Measurements from ENCODE around the gene DBNDD2. TPM values are rescaled to one million over a fixed set of nuclear protein-coding genes. Genes with fewer than 3 reads are reported as not detected.
A peak's percentile ranks its signal among the peaks of the same experiment; 100 is the strongest.

The DBNDD2 gene
- total and polyA plus RNA-seq, 5 donors from 2014 or later = 15.1 to 23.5 (median 20.1) TPM

DNA sequence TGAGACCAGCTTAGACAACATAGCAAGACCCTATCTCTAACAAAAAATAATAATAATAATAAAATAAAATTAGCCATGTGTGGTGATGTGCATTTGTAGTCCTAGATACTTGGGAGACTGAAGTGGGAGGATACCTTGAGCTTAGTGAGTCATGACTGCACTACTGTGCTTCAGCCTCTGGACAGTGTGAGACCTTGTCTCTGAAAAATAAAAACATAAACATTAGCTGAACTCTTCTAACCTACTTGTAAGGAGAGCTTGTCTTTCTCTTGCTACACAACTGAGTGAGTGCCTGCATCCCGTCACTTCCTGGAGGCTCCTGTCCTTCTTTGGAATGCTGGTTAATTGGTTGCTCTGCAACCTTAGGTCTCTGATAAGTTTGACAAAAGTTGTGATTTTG is 5.1 kb upstream of the DBNDD2 start:
- H3K9me3 Mint-ChIP-seq = peaks cover 3 to 24% (median 11%) of the 10 kb centered on the region in 7 donors
- Histone ChIP-seq H3K4me1 (ENCODE audit: control insufficient read depth, insufficient read depth, low read length, poor library complexity, severe bottlenecking) (peaks cover 23% of the 10 kb centered on the region), H3K27me3 (ENCODE audit: control insufficient read depth, insufficient read depth, low read length) (no peaks in the 10 kb centered on the region), H3K9me3 (ENCODE audit: control insufficient read depth in 2 of 2, low read length in 2 of 2) (peaks cover 8 to 15% of the 10 kb centered on the region in 2 experiments), H3K27ac (ENCODE audit: insufficient read depth, low read length, poor library complexity, severe bottlenecking) (no peak overlapping the region), H3K4me3 (ENCODE audit: low read depth, low read length) (no peak overlapping the region), H3K36me3 (ENCODE audit: control insufficient read depth, insufficient read depth, low read length) (no peaks in the 10 kb centered on the region)
- H3K27me3 Mint-ChIP-seq = no peaks in the 10 kb centered on the region
- peak overlapping the region in 1 of 4 donors; percentile 22 for H3K4me3 Mint-ChIP-seq
- H3K27ac Mint-ChIP-seq = no peak overlapping the region
- H3K36me3 Mint-ChIP-seq = peaks cover 5% of the 10 kb centered on the region
- DNase-seq (no peak), ATAC-seq (ENCODE audit: low read depth in 2 of 2) (no peak)
- H3K4me1 Mint-ChIP-seq = peaks cover 0 to 18% (median 4%) of the 10 kb centered on the region in 4 donors

DNA sequence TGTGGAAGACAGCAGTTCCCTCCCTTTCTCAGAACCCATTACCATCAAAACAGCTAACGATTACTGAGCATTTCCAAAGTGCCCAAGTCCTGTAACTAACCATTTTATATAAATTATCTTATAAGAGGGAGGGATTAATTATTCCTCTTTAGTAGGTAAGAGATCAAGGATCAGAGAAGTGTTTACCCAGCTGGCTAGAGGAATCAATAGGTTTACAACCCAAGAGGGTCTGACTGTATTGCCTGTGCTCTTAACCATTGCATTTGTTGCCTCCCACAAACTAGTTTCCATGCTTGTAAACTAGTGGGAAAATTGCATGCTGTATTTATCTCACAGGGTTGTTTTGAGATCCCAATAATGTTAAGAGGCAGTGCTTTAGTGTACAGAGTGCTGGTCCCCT is 3.7 kb upstream of the DBNDD2 start:
- ATAC-seq (ENCODE audit: low read depth in 2 of 2) = no peak
- peak overlapping the region; percentile 32 to 86 (median 78) for H3K27ac Mint-ChIP-seq

DNA sequence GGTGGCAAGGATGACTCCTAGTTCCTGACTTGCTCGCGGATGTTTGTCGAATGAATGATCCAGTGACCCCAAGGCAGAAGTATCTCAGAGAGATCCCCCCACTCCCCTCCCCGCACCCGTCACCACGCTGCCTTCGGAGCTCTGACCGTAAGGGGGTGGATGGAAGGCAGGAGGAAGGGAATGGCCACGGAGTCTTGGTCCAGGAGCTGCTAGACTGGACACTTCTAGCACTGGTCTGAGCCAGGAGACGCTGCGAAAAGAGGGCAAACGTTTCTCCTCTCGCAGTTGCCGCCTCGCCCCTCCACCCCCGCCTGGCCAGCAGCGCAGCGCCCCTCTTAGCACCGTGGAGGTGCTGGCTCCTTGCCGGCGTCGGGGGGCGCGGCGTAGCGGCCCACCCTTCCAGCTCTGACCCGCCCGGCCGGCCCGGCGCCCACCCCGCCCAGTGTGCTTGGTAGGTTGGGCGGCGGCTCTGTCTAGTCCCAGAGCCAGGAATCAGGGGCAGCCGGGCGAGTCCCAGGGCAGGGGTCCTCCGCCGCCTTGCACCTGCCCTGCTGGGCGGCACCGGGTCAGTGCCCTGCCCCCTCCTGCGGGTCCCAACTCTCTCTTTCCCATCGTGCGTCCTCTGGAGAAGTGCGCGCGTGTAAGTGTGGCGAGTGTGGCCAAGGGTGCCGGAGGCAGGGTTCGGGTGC is 2.4 kb upstream of the DBNDD2 start:
- Mint-ChIP-seq H3K27ac (peak overlapping the region; percentile 71 to 91 (median 86)), H3K9me3 (peaks cover 3 to 12% (median 7%) of the 10 kb centered on the region in 7 donors), H3K4me1 (peaks cover 0 to 23% (median 5%) of the 10 kb centered on the region in 4 donors), H3K36me3 (no peaks in the 10 kb centered on the region), H3K4me3 (peak overlapping the region; percentile 81 to 86 (median 84)), H3K27me3 (no peaks in the 10 kb centered on the region)
- Histone ChIP-seq H3K9me3 (ENCODE audit: control insufficient read depth in 2 of 2, low read length in 2 of 2) (peaks cover under 1 to 7% of the 10 kb centered on the region in 2 experiments), H3K4me1 (ENCODE audit: control insufficient read depth, insufficient read depth, low read length, poor library complexity, severe bottlenecking) (peaks cover 23% of the 10 kb centered on the region), H3K27ac (ENCODE audit: insufficient read depth, low read length, poor library complexity, severe bottlenecking) (peak overlapping the region; percentile 70), H3K36me3 (ENCODE audit: control insufficient read depth, insufficient read depth, low read length) (peaks cover 5% of the 10 kb centered on the region), H3K27me3 (ENCODE audit: control insufficient read depth, insufficient read depth, low read length) (no peaks in the 10 kb centered on the region), H3K4me3 (ENCODE audit: low read depth, low read length) (peak overlapping the region; percentile 67)
- peak in 1 of 3 donors; percentile 23 for DNase-seq
- peak in 1 of 2 donors; percentile 7 for ATAC-seq (ENCODE audit: low read depth in 2 of 2)

More for the DNA sequence above, 3.7 kb upstream of the DBNDD2 start:
- Histone ChIP-seq H3K9me3 (ENCODE audit: control insufficient read depth in 2 of 2, low read length in 2 of 2) (peaks cover 8 to 15% of the 10 kb centered on the region in 2 experiments), H3K4me1 (ENCODE audit: control insufficient read depth, insufficient read depth, low read length, poor library complexity, severe bottlenecking) (peaks cover 23% of the 10 kb centered on the region), H3K27me3 (ENCODE audit: control insufficient read depth, insufficient read depth, low read length) (no peaks in the 10 kb centered on the region), H3K4me3 (ENCODE audit: low read depth, low read length) (no peak overlapping the region), H3K36me3 (ENCODE audit: control insufficient read depth, insufficient read depth, low read length) (no peaks in the 10 kb centered on the region), H3K27ac (ENCODE audit: insufficient read depth, low read length, poor library complexity, severe bottlenecking) (no peak overlapping the region)
- Mint-ChIP-seq H3K4me1 (peaks cover 0 to 23% (median 5%) of the 10 kb centered on the region in 4 donors), H3K27me3 (no peaks in the 10 kb centered on the region), H3K9me3 (peaks cover 3 to 22% (median 11%) of the 10 kb centered on the region in 7 donors), H3K36me3 (peaks cover 5% of the 10 kb centered on the region), H3K4me3 (peak overlapping the region; percentile 80 to 86 (median 82))
- DNase-seq = no peak

DNA sequence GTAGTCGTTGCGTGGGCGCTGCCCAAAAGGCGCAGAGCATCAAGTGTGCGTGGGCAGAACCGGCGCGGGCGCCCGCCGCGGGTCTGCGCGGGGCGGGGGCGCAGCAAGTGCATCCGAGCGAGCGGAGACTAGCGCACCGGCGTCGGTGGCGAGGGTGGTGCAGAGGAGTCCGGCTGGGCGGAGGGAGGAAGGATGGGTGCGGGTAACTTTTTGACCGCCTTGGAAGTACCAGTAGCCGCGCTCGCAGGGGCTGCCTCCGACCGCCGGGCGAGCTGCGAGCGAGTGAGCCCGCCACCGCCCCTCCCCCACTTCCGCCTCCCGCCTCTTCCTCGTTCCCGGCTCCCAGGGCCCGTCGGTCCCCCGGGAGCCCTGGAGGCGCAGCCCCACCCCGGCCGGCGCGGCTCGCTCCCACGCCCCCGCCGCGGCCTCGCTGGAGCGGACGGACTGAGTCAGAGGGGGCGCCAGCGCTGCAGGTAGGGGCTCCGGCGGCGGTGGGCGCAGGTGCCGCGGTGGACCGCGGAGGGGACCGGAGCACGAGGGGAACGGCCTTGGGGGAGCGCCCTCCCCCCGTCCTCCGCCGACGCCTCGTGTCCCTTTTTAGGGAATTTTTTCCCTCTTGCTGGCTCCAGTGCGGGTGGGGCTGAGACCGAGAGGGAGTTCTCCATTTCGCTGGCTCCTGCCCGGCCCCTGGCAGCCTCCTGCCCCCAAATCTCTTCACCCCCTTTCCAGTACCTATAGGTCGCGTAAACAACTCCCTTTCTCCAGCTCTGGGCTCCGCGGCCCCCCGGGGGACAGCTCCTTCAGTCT is 1.6 kb upstream of the DBNDD2 start:
- peak; percentile 36 to 40 for ATAC-seq (ENCODE audit: low read depth in 2 of 2)
- H3K27ac Mint-ChIP-seq = peak overlapping the region; percentile 76 to 91 (median 84)
- H3K36me3 ChIP-seq (ENCODE audit: control insufficient read depth, insufficient read depth, low read length) = peaks cover 5% of the 10 kb centered on the region
- H3K36me3 Mint-ChIP-seq = no peaks in the 10 kb centered on the region
- peak; percentile 7 to 45 (median 43) for DNase-seq
- H3K27ac ChIP-seq (ENCODE audit: insufficient read depth, low read length, poor library complexity, severe bottlenecking) = peak overlapping the region; percentile 70
- H3K4me1 Mint-ChIP-seq = peaks cover 0 to 23% (median 5%) of the 10 kb centered on the region in 4 donors
- H3K4me1 ChIP-seq (ENCODE audit: control insufficient read depth, insufficient read depth, low read length, poor library complexity, severe bottlenecking) = peaks cover 23% of the 10 kb centered on the region
- H3K27me3 ChIP-seq (ENCODE audit: control insufficient read depth, insufficient read depth, low read length) = no peaks in the 10 kb centered on the region
- H3K9me3 ChIP-seq (ENCODE audit: control insufficient read depth in 2 of 2, low read length in 2 of 2) = no peaks in the 10 kb centered on the region
- H3K4me3 ChIP-seq (ENCODE audit: low read depth, low read length) = no peak overlapping the region
- H3K9me3 Mint-ChIP-seq = peaks cover 2 to 8% (median 4%) of the 10 kb centered on the region in 7 donors
- H3K4me3 Mint-ChIP-seq = peak overlapping the region; percentile 81 to 89 (median 87)
- no peaks in the 10 kb centered on the region for H3K27me3 Mint-ChIP-seq

DNA sequence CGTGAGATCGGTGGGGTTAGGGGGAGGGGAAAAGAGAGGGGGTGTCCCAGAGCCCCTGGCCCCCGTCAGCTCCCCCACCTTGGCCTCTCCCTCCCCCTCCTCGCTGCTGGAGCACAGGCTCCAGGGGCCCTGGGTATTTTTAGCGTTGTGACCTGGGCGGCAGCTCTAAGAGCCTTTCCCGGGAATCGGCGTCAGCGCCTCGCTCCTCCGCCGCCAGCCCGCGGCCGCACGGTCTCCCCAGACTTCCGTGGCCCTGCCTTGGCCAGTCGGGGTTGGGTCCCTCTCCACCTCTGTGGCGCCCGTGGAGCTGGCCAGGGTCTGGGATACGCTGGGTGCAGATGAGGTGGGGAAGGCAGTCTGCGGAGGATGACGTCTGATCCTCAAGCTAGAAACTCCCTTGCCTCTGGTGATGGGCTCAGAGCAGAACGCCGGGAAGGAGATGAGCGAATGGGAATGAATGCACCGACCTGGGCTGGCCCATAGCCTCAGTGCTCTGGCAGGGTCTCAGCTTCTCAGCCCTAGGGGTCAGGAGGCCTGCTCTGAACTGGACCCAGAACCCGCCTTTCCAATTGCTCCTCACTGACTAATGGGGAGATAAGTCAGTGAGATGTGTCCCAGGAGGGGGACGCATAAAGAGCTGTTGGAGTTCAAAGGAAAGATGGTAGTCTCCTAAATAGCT is 883 bp upstream of the DBNDD2 start:
- H3K27me3 ChIP-seq (ENCODE audit: control insufficient read depth, insufficient read depth, low read length) = no peaks in the 10 kb centered on the region
- Mint-ChIP-seq H3K4me3 (peak overlapping the region; percentile 76 to 89 (median 87)), H3K4me1 (peaks cover 0 to 23% (median 5%) of the 10 kb centered on the region in 4 donors), H3K36me3 (peaks cover 5% of the 10 kb centered on the region), H3K27me3 (no peaks in the 10 kb centered on the region), H3K9me3 (peaks cover 0 to 5% (median 0%) of the 10 kb centered on the region in 7 donors), H3K27ac (peak overlapping the region; percentile 38 to 90 (median 76))
- peak overlapping the region; percentile 70 for H3K27ac ChIP-seq (ENCODE audit: insufficient read depth, low read length, poor library complexity, severe bottlenecking)
- H3K9me3 ChIP-seq (ENCODE audit: control insufficient read depth in 2 of 2, low read length in 2 of 2) = no peaks in the 10 kb centered on the region
- H3K4me3 ChIP-seq (ENCODE audit: low read depth, low read length) = peak overlapping the region; percentile 26
- ATAC-seq (ENCODE audit: low read depth in 2 of 2) (peak in 1 of 2 donors; percentile 11), DNase-seq (peak in 2 of 3 donors; percentile 2 to 8)
- peaks cover 23% of the 10 kb centered on the region for H3K4me1 ChIP-seq (ENCODE audit: control insufficient read depth, insufficient read depth, low read length, poor library complexity, severe bottlenecking)
- peaks cover 5% of the 10 kb centered on the region for H3K36me3 ChIP-seq (ENCODE audit: control insufficient read depth, insufficient read depth, low read length)

DNA sequence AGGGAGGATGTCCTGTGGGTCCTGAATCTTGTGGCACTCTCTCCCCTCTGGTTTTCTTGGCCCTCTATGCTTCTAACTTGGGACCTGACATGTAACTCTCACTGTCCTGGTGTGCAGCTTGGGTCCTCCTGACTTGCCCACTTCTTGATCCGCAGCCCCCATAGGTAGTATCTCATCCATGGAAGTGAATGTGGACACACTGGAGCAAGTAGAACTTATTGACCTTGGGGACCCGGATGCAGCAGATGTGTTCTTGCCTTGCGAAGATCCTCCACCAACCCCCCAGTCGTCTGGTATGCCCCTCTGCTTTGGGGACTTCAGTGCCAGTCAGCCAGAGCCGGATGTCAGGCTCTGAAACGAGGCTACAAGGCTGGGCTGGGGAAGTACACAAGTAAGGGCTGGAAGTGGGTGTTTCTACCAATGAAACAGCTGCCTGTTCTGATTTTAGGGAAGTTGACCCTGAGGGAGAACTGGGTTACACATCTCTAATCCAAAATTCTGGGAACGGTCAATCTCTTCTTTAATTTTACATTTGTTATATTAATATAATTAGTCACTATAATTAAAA is 641 bp downstream of the DBNDD2 start:
- H3K36me3 ChIP-seq (ENCODE audit: control insufficient read depth, insufficient read depth, low read length) = peaks cover 5% of the 10 kb centered on the region
- H3K4me1 Mint-ChIP-seq = peaks cover 0 to 23% (median 5%) of the 10 kb centered on the region in 4 donors
- DNase-seq (no peak), ATAC-seq (ENCODE audit: low read depth in 2 of 2) (no peak)
- peaks cover 23% of the 10 kb centered on the region for H3K4me1 ChIP-seq (ENCODE audit: control insufficient read depth, insufficient read depth, low read length, poor library complexity, severe bottlenecking)
- H3K9me3 Mint-ChIP-seq = no peaks in the 10 kb centered on the region
- H3K27me3 ChIP-seq (ENCODE audit: control insufficient read depth, insufficient read depth, low read length) = no peaks in the 10 kb centered on the region
- H3K9me3 ChIP-seq (ENCODE audit: control insufficient read depth in 2 of 2, low read length in 2 of 2) = no peaks in the 10 kb centered on the region
- no peak overlapping the region for H3K4me3 ChIP-seq (ENCODE audit: low read depth, low read length)
- peak overlapping the region; percentile 43 to 76 (median 52) for H3K4me3 Mint-ChIP-seq
- peak overlapping the region in 2 of 3 donors; percentile 76 to 80 for H3K27ac Mint-ChIP-seq
- peaks cover 6% of the 10 kb centered on the region for H3K36me3 Mint-ChIP-seq
- H3K27me3 Mint-ChIP-seq = no peaks in the 10 kb centered on the region
- no peak overlapping the region for H3K27ac ChIP-seq (ENCODE audit: insufficient read depth, low read length, poor library complexity, severe bottlenecking)

Measured in CD4-positive, CD25-positive, alpha-beta regulatory T cell (primary cell).